SU-DHL-6 (cell line): ENCODE results near the gene MADD.

Source experiments
- H2AFZ ChIP-seq: fragments of 200-600 bp; sonication (generic); 2 replicates; pipeline ENCODE4 v1.6.1; 2014; ENCODE audit warnings: low read depth, mild to moderate bottlenecking, moderate library complexity, mixed read lengths, antibody characterized with exemption, low read length; ENCODE audit not compliant: severe bottlenecking
- H3F3A ChIP-seq: fragments of 200-600 bp; shearing (Covaris generic); 2 replicates; pipeline ENCODE4 v1.6.0; 2016; ENCODE audit warnings: antibody characterized with exemption, mild to moderate bottlenecking; ENCODE audit not compliant: insufficient read depth
- H3K27ac ChIP-seq: fragments of 200-600 bp; sonication (generic); 2 replicates; pipeline ENCODE4 v1.5.1; 2016; ENCODE audit warnings: low read depth, mild to moderate bottlenecking, low read length, moderate library complexity, mixed read lengths
- H3K27me3 ChIP-seq: fragments of 200-600 bp; sonication (generic), shearing (Covaris generic); 2 replicates; pipeline ENCODE4 v1.6.0; 2014; ENCODE audit warnings: mild to moderate bottlenecking, low read length
- H3K36me3 ChIP-seq: fragments of 200-600 bp; sonication (generic); 2 replicates; pipeline ENCODE4 v1.6.1; 2014; ENCODE audit warnings: mild to moderate bottlenecking, low read length, mixed read lengths
- H3K4me2 ChIP-seq: fragments of 300-600, 200-600 bp; shearing (Covaris generic), sonication (generic); 2 replicates; pipeline ENCODE4 v1.6.0; 2014; ENCODE audit warnings: low read length, low read depth, mild to moderate bottlenecking; ENCODE audit not compliant: poor library complexity, severe bottlenecking
- H3K4me3 ChIP-seq: fragments of 200-600 bp; sonication (generic); 2 replicates; pipeline ENCODE4 v1.5.1; 2014; ENCODE audit warnings: antibody characterized with exemption, low read length, mild to moderate bottlenecking, mixed read lengths; ENCODE audit not compliant: insufficient read depth, poor library complexity, severe bottlenecking
- H3K79me2 ChIP-seq: fragments of 200-600 bp; sonication (generic); 2 replicates; pipeline ENCODE4 v1.6.1; 2014; ENCODE audit warnings: mild to moderate bottlenecking, low read length, moderate library complexity; ENCODE audit not compliant: insufficient read depth
- H3K9ac ChIP-seq: fragments of 200-600 bp; sonication (generic); 2 replicates; pipeline ENCODE4 v1.7.0; 2014; ENCODE audit warnings: mild to moderate bottlenecking, low read length
- H3K9me2 ChIP-seq: fragments of 200-600 bp; sonication (generic); replicated peaks from 2 replicates; pipeline ENCODE4 v1.6.1; 2014; ENCODE audit warnings: low read length; ENCODE audit not compliant: insufficient read depth
- H3K9me3 ChIP-seq: fragments of 200-600 bp; sonication (generic); 2 replicates; pipeline ENCODE4 v1.6.1; 2014; ENCODE audit warnings: low read length, mixed read lengths; ENCODE audit not compliant: insufficient read depth
- H4K20me1 ChIP-seq: fragments of 200-600 bp; sonication (generic); 2 replicates; pipeline ENCODE4 v1.6.1; 2014; ENCODE audit warnings: low read depth, mild to moderate bottlenecking, antibody characterized with exemption, low read length, moderate library complexity, mixed read lengths
- CTCF ChIP-seq: fragments of 200-600 bp; sonication (generic); IDR thresholded peaks from one replicate; pipeline ENCODE4 v1.5.1; 2017; ENCODE audit warnings: antibody characterized with exemption, mild to moderate bottlenecking, low read length, moderate library complexity; ENCODE audit not compliant: insufficient read depth, poor library complexity, severe bottlenecking
- EZH2phosphoT487 ChIP-seq: fragments of 200-600 bp; sonication (generic), shearing (Covaris generic); conservative IDR thresholded peaks from 2 replicates; pipeline ENCODE4 v1.6.1; 2018; ENCODE audit warnings: mild to moderate bottlenecking, antibody characterized with exemption, low read length, moderate library complexity, mixed read lengths

Gene MADD

GRCh38 chr11:47272706-47273105 is 2.8 kb downstream of the MADD start:
- Histone ChIP-seq H3F3A (peaks cover 24% of the 10 kb centered on the region), H3K79me2 (peaks cover 45% of the 10 kb centered on the region), H3K4me2 (peak overlapping the region; percentile 74), H3K9ac (0 out of 2 replicates have a peak overlapping the region, but pooled peaks have one; percentile 65), H3K9me2 (no peaks in the 10 kb centered on the region), H2AFZ (no peak overlapping the region), H3K27me3 (no peaks in the 10 kb centered on the region), H4K20me1 (peaks cover 13% of the 10 kb centered on the region; the same call in 1 of the 2 replicates), H3K9me3 (no peaks in the 10 kb centered on the region), H3K4me3 (no peak overlapping the region), H3K36me3 (peaks cover 7% of the 10 kb centered on the region; the same call in 1 of the 2 replicates), H3K27ac (peak overlapping the region; percentile 39; the same call in 1 of the 2 replicates)
- no peak for TF ChIP-seq CTCF
- no peak for TF ChIP-seq EZH2phosphoT487

- no peaks in the 10 kb centered on the region for H3K9me3 ChIP-seq
- H3K27me3 ChIP-seq = no peaks in the 10 kb centered on the region
- no peak overlapping the region for H3K9ac ChIP-seq
- peaks cover 18% of the 10 kb centered on the region for H3F3A ChIP-seq
- no peak overlapping the region for H3K4me3 ChIP-seq
- H2AFZ ChIP-seq = no peak overlapping the region
- H3K9me2 ChIP-seq = no peaks in the 10 kb centered on the region
- no peak overlapping the region for H3K27ac ChIP-seq
- H3K36me3 ChIP-seq = peaks cover 16% of the 10 kb centered on the region; the same call in 1 of the 2 replicates
- H3K79me2 ChIP-seq = peaks cover 45% of the 10 kb centered on the region
- no peak overlapping the region for H3K4me2 ChIP-seq
- H4K20me1 ChIP-seq = peaks cover 13% of the 10 kb centered on the region; the same call in 1 of the 2 replicates
- no peak for TF ChIP-seq EZH2phosphoT487
- no peak for TF ChIP-seq CTCF
Measured at GRCh38 chr11:47274495-47275235, 4.7 kb downstream of the MADD start.

GRCh38 chr11:47276923-47277322 is 7.0 kb downstream of the MADD start:
- Histone ChIP-seq H3F3A (peaks cover 13% of the 10 kb centered on the region), H3K9ac (no peak overlapping the region), H3K79me2 (peaks cover 29% of the 10 kb centered on the region), H3K27me3 (no peaks in the 10 kb centered on the region), H3K4me2 (no peak overlapping the region), H4K20me1 (peaks cover 4% of the 10 kb centered on the region; the same call in 1 of the 2 replicates), H3K9me2 (no peaks in the 10 kb centered on the region), H3K36me3 (peaks cover 16% of the 10 kb centered on the region; the same call in 1 of the 2 replicates), H3K27ac (no peak overlapping the region), H3K4me3 (no peak overlapping the region), H3K9me3 (no peaks in the 10 kb centered on the region), H2AFZ (no peak overlapping the region)
- TF ChIP-seq CTCF (no peak), EZH2phosphoT487 (no peak)
